HG03097 (cell line): Measurements from ENCODE around the gene FBXL13.
"Not testable (repeated sequence)": the region's sequence is repeated elsewhere in the genome, so short reads cannot be mapped to it uniquely, and the experiment has no call there.

ENCODE experiments used
- ATAC-seq: cut with Tn5 transposase; IDR thresholded peaks from one replicate; pipeline ENCODE4 v1.9.1; 2021; ENCODE audit not compliant: unreplicated experiment, low FRiP score

The FBXL13 gene

GRCh38 chr7:103080923-103081322 lies 6.3 kb upstream of the FBXL13 start:
- no peak for ATAC-seq

GRCh38 chr7:103079836-103080235 lies 5.2 kb upstream of the FBXL13 start:
- ATAC-seq: no peak

- ATAC-seq: not testable (repeated sequence)
Observed at GRCh38 chr7:103078226-103078625, 3.6 kb upstream of the FBXL13 start.

- no peak for ATAC-seq
Observed at GRCh38 chr7:103077318-103077717, 2.7 kb upstream of the FBXL13 start.

- no peak for ATAC-seq
Observed at GRCh38 chr7:103076764-103077163, 2.2 kb upstream of the FBXL13 start.

- ATAC-seq: peak; percentile 41
Observed at GRCh38 chr7:103075337-103075918, 832 bp upstream of the FBXL13 start.

- no peak for ATAC-seq
Observed at GRCh38 chr7:103073989-103074518, 542 bp downstream of the FBXL13 start.

- no peak for ATAC-seq
Observed at GRCh38 chr7:103071000-103071399, 3.6 kb downstream of the FBXL13 start.

GRCh38 chr7:103068414-103069403 lies 5.9 kb downstream of the FBXL13 start:
- ATAC-seq: no peak

GRCh38 chr7:103065667-103066066 lies 8.9 kb downstream of the FBXL13 start:
- ATAC-seq: peak; percentile 62

GRCh38 chr7:103063895-103064294 lies 10.7 kb downstream of the FBXL13 start:
- no peak for ATAC-seq

GRCh38 chr7:103059471-103059870 lies 15.1 kb downstream of the FBXL13 start:
- no peak for ATAC-seq

GRCh38 chr7:103058122-103058521 lies 16.5 kb downstream of the FBXL13 start:
- ATAC-seq: no peak

- ATAC-seq: not testable (repeated sequence)
Observed at GRCh38 chr7:103056006-103056405, 18.6 kb downstream of the FBXL13 start.

GRCh38 chr7:103051519-103051918 lies 23.1 kb downstream of the FBXL13 start:
- ATAC-seq: no peak

- ATAC-seq: no peak
Observed at GRCh38 chr7:103048833-103049232, 25.8 kb downstream of the FBXL13 start.

GRCh38 chr7:103041815-103042214 lies 32.8 kb downstream of the FBXL13 start:
- not testable (repeated sequence) for ATAC-seq

- ATAC-seq: not testable (repeated sequence)
Observed at GRCh38 chr7:103037823-103038739, 36.5 kb downstream of the FBXL13 start.

- ATAC-seq: no peak
Observed at GRCh38 chr7:103037476-103037822, 37.1 kb downstream of the FBXL13 start.

- not testable (repeated sequence) for ATAC-seq
Observed at GRCh38 chr7:103034318-103034717, 40.3 kb downstream of the FBXL13 start.

- no peak for ATAC-seq
Observed at GRCh38 chr7:103031781-103032180, 42.8 kb downstream of the FBXL13 start.
